GM12873 (cell line): ENCODE results near the gene TMEM89.

Source experiments
- TF ChIP-seq, protein P1 (sequence below): IDR thresholded peaks from 2 replicates; pipeline ENCODE4 v1.5.1; 2012; ENCODE audit warnings: low read depth, mild to moderate bottlenecking, moderate library complexity, low read length, control low read depth; ENCODE audit not compliant: insufficient read depth; ENCODE audit errors: missing control alignments

The TMEM89 gene

GRCh38 chr3:48598323-48599076, 23.1 kb downstream of the TMEM89 start:
- TF ChIP-seq, protein P1, sequence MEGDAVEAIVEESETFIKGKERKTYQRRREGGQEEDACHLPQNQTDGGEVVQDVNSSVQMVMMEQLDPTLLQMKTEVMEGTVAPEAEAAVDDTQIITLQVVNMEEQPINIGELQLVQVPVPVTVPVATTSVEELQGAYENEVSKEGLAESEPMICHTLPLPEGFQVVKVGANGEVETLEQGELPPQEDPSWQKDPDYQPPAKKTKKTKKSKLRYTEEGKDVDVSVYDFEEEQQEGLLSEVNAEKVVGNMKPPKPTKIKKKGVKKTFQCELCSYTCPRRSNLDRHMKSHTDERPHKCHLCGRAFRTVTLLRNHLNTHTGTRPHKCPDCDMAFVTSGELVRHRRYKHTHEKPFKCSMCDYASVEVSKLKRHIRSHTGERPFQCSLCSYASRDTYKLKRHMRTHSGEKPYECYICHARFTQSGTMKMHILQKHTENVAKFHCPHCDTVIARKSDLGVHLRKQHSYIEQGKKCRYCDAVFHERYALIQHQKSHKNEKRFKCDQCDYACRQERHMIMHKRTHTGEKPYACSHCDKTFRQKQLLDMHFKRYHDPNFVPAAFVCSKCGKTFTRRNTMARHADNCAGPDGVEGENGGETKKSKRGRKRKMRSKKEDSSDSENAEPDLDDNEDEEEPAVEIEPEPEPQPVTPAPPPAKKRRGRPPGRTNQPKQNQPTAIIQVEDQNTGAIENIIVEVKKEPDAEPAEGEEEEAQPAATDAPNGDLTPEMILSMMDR: no peak

DNA sequence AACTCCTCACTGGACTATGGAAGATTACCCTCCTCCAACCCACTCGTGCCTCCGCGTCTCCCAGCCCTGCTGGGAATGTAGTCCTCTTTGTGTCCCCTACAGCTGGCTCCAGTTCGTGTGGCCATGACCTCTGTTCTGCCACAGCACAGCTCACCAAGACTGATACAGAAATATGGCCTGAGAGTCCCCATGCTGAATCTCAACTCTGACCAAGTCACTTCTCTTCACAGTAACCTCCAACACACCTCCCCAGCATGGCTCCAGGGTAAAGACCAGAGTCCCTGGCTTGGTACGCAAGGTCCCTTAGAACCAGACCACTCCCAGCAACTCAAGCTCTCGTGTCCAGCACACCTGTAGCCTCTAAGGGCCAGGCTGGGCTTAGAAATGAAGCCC, 24.2 kb downstream of the TMEM89 start:
- TF ChIP-seq, protein P1: no peak

DNA sequence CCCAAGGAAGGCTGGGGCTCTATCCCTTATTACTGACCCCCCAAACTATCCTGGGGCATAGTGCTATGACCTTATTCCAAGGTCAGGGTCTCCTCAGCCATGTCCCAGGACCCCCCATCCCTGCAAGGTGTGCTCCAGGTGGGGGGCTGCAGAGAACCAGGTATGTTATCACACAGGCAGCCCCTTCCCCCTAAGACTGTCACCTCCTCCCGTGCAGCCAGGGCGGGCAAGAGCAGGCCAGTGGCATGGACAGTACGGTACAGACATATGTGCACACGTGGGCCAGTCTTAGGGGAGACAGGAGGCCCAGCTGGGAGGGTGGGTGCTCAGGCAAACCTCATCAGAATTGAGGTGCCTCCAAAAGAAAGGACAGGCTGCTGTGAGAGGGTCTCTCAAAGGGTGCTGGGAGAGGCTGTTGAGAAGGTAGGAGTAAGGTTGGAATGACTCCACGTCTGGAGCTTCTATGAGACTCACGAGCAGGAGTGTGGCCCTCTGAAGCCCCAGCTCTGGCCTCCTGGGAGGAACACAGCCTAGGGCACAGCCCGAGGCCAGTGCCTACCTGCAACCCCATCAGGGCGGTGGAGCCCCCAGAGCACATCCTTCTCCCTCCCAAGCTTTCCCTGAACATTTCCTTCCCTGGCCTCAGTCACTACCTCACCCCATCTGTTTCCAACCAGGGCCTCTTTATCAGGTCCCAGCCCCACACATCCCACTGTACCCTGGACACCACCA, 24.7 kb downstream of the TMEM89 start:
- TF ChIP-seq, protein P1: no peak

GRCh38 chr3:48596157-48596556, 25.4 kb downstream of the TMEM89 start:
- TF ChIP-seq, protein P1: no peak

GRCh38 chr3:48595526-48596121, 25.9 kb downstream of the TMEM89 start:
- TF ChIP-seq, protein P1: no peak

GRCh38 chr3:48595075-48595525, 26.5 kb downstream of the TMEM89 start, which contains the start of gene COL7A1:
Gene COL7A1, minus strand, starts transcription at chr3:48595329. Its CDS starts 170 bp downstream, at chr3:48595159.
- TF ChIP-seq, protein P1: no peak

DNA sequence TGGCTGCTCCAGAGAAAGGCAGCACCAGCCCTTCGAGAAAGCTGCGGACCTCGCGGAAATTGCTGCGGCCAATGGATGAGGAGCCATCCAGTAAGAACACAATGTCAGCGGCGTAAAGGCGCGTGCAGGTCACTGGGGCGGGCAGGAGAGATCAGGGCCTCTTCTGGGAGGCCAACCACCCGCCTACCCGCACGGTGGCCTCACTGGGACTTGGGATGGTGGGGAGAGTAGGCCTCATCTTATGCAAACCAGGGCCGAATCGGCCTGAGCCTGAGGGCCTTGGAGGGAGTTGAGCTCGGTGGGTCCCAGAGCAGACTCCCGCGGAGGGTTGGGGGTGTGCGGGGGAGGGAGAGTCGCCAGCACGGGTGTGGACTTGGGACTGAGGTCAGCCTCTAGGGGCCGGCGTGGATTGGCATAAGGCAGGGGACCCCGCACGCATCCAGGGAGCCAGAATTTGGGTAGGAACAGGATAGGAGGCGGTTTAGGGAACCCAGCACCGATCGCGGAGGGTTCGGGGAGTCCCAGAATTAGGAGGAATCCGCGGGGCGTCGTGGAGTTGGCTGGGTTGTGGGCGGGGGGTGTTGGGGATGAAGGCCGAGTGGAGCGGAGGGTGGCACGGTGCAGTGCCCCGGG, 27.0 kb downstream of the TMEM89 start:
- TF ChIP-seq, protein P1: no peak
